ENCODE measurements around the gene SCIN.

DNA sequence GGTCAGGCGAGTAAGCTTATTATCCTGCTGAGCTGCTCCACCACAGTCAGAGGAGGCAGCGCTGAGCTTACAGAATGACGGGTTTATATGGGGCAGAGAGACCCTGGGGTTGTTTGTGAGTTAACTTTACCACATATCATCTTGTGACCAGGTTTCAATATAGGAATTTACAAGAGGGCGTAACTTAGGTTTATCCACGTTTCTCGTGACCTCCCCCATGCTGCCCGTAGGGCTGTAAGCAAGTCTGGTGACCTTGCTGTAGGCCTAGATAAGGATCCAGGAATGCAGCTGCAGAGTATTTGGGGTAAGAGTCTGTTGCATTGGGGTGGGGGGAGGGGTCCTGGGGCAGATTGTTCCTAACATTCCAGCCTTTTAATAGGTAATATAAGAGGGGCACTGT lies 24.6 kb downstream of the SCIN start:
- TF ChIP-seq, protein P1, sequence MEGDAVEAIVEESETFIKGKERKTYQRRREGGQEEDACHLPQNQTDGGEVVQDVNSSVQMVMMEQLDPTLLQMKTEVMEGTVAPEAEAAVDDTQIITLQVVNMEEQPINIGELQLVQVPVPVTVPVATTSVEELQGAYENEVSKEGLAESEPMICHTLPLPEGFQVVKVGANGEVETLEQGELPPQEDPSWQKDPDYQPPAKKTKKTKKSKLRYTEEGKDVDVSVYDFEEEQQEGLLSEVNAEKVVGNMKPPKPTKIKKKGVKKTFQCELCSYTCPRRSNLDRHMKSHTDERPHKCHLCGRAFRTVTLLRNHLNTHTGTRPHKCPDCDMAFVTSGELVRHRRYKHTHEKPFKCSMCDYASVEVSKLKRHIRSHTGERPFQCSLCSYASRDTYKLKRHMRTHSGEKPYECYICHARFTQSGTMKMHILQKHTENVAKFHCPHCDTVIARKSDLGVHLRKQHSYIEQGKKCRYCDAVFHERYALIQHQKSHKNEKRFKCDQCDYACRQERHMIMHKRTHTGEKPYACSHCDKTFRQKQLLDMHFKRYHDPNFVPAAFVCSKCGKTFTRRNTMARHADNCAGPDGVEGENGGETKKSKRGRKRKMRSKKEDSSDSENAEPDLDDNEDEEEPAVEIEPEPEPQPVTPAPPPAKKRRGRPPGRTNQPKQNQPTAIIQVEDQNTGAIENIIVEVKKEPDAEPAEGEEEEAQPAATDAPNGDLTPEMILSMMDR (IDR thresholded peaks at IDR 0.05) = no peak
- no peak for TF ChIP-seq EP300 (IDR thresholded peaks at IDR 0.05)
- no peak for TF ChIP-seq POLR2AphosphoS5 (IDR thresholded peaks at IDR 0.05)

Measured in sigmoid colon (tissue), 4 donors.